GM23338 (cell line): ENCODE measurements around the gene THUMPD3. TPM values are rescaled to one million over a fixed set of nuclear protein-coding genes. Genes with fewer than 3 reads are reported as not detected.

ENCODE experiments used
- ATAC-seq: fragments of 200-7000 bp; cut with Tn5 transposase; 3 replicates; pipeline ENCODE4 v1.9.1; 2020
- DNase-seq: peaks from one replicate; pipeline ENCODE4 v3.0.0-alpha.2; 2015; ENCODE audit warnings: low spot score
- H2AFZ ChIP-seq: fragments of 200-600 bp; sonication (generic); 2 replicates; pipeline ENCODE4 v1.8.0; 2016; ENCODE audit warnings: antibody characterized with exemption, mild to moderate bottlenecking, moderate library complexity
- H3F3A ChIP-seq: fragments of 200-600 bp; sonication (generic); replicated peaks from 2 replicates; pipeline ENCODE4 v1.8.0; 2017; ENCODE audit warnings: antibody characterized with exemption, mixed run types, low read depth
- H3K27ac ChIP-seq: fragments of 200-600 bp; sonication (generic); 2 replicates; pipeline ENCODE4 v1.6.1; 2016; ENCODE audit warnings: low read depth
- H3K27me3 ChIP-seq: fragments of 200-600 bp; sonication (generic); 2 replicates; pipeline ENCODE4 v1.8.0; 2016; ENCODE audit warnings: mild to moderate bottlenecking, mixed run types, moderate library complexity; ENCODE audit not compliant: insufficient read depth
- H3K36me3 ChIP-seq: fragments of 200-600 bp; sonication (generic); 2 replicates; pipeline ENCODE4 v1.8.0; 2016; ENCODE audit warnings: mild to moderate bottlenecking; ENCODE audit not compliant: insufficient read depth
- H3K4me1 ChIP-seq: fragments of 200-600 bp; sonication (generic); 2 replicates; pipeline ENCODE4 v1.8.0; 2016; ENCODE audit warnings: mild to moderate bottlenecking, moderate library complexity; ENCODE audit not compliant: insufficient read depth
- H3K4me2 ChIP-seq: fragments of 200-600 bp; sonication (generic); 2 replicates; pipeline ENCODE4 v1.7.1; 2017; ENCODE audit warnings: mixed run types
- H3K4me3 ChIP-seq: fragments of 200-600 bp; sonication (generic); 2 replicates; pipeline ENCODE4 v1.6.1; 2016; ENCODE audit warnings: mixed run types
- H3K79me2 ChIP-seq: fragments of 200-600 bp; sonication (generic); replicated peaks from 2 replicates; pipeline ENCODE4 v1.8.0; 2017; ENCODE audit warnings: mild to moderate bottlenecking; ENCODE audit not compliant: insufficient read depth
- H3K9me2 ChIP-seq: fragments of 200-600 bp; sonication (generic); 2 replicates; pipeline ENCODE4 v1.8.0; 2017; ENCODE audit not compliant: insufficient read depth
- H4K20me1 ChIP-seq: fragments of 200-600 bp; sonication (generic); replicated peaks from 2 replicates; pipeline ENCODE4 v1.8.0; 2017; ENCODE audit warnings: mild to moderate bottlenecking; ENCODE audit not compliant: insufficient read depth
- H3K27ac Mint-ChIP-seq: 2 replicates; pipeline ENCODE4 v1.8.0; 2020; ENCODE audit warnings: inconsistent platforms, mild to moderate bottlenecking, moderate library complexity, mixed read lengths
- H3K27me3 Mint-ChIP-seq: 3 replicates; pipeline ENCODE4 v1.8.0; 2022; ENCODE audit warnings: low read depth, mild to moderate bottlenecking, moderate library complexity, mixed read lengths, inconsistent platforms; ENCODE audit not compliant: insufficient read depth, poor library complexity
- H3K36me3 Mint-ChIP-seq: 3 replicates; pipeline ENCODE4 v1.8.0; 2021; ENCODE audit warnings: low read depth, mild to moderate bottlenecking, inconsistent platforms, moderate library complexity, mixed read lengths
- H3K4me1 Mint-ChIP-seq: 3 replicates; pipeline ENCODE4 v1.8.0; 2020; ENCODE audit warnings: mild to moderate bottlenecking, inconsistent platforms, mixed read lengths
- H3K4me3 Mint-ChIP-seq: 3 replicates; pipeline ENCODE4 v1.8.0; 2021; ENCODE audit warnings: moderate library complexity, mild to moderate bottlenecking, inconsistent platforms, mixed read lengths
- H3K9me3 Mint-ChIP-seq: 3 replicates; pipeline ENCODE4 v1.8.0; 2020; ENCODE audit warnings: moderate library complexity, mild to moderate bottlenecking, inconsistent platforms, mixed read lengths
- CREB1 ChIP-seq: fragments of 250-450 bp; sonication (Bioruptor Pico); IDR thresholded peaks from 2 replicates; pipeline ENCODE4 v1.5.0; 2020; ENCODE audit warnings: low read depth, mild to moderate bottlenecking, moderate library complexity
- ETS1 ChIP-seq: IDR thresholded peaks from 2 replicates; pipeline ENCODE4 v1.6.1; 2016; ENCODE audit warnings: antibody characterized with exemption
- EZH2phosphoT487 ChIP-seq: fragments of 200-600 bp; sonication (generic); IDR thresholded peaks from one replicate; pipeline ENCODE4 v1.8.1; 2018; ENCODE audit warnings: antibody characterized with exemption; ENCODE audit not compliant: unreplicated experiment
- NANOG ChIP-seq: IDR thresholded peaks from 2 replicates; pipeline ENCODE4 v1.6.1; 2016; ENCODE audit warnings: antibody characterized with exemption, borderline replicate concordance
- POLR2AphosphoS5 ChIP-seq: IDR thresholded peaks from 2 replicates; pipeline ENCODE4 v1.6.1; 2016; ENCODE audit warnings: antibody characterized with exemption, low read depth
- STAT1 ChIP-seq: IDR thresholded peaks from one replicate; pipeline ENCODE4 v1.6.1; 2016; ENCODE audit warnings: antibody characterized with exemption; ENCODE audit not compliant: unreplicated experiment
- ZNF114 ChIP-seq: fragments of 250-450 bp; sonication (Bioruptor Pico); IDR thresholded peaks from 2 replicates; pipeline ENCODE4 v1.5.0; 2020; ENCODE audit warnings: mild to moderate bottlenecking, moderate library complexity
- ZNF331 ChIP-seq: fragments of 250-450 bp; sonication (Bioruptor Pico); IDR thresholded peaks from 2 replicates; pipeline ENCODE4 v1.5.0; 2020; ENCODE audit warnings: low read depth, mild to moderate bottlenecking, moderate library complexity
- polyA plus RNA-seq: library from polyadenylated mRNA; unstranded; fragments of >200 nt; fragmentation: Nextera tagmentation; extraction: Ambion mirVana; gene quantifications from 2 replicates; pipeline ENCODE4 v1.2.1, GENCODE V29; 2016
- total RNA-seq: library from RNA; depleted of rRNA; stranded (reverse); fragments of >200 nt; shearing (Covaris generic); gene quantifications from 2 replicates; pipeline ENCODE4 v1.2.3, GENCODE V29; 2014
- TF ChIP-seq, protein P1 (sequence below): fragments of 250-450 bp; sonication (Bioruptor Pico); IDR thresholded peaks from 2 replicates; pipeline ENCODE4 v1.5.0; 2020; ENCODE audit warnings: mild to moderate bottlenecking, moderate library complexity
- TF ChIP-seq, protein P2 (sequence below): IDR thresholded peaks from one replicate; pipeline ENCODE4 v1.6.1; 2018; ENCODE audit warnings: antibody characterized with exemption; ENCODE audit not compliant: unreplicated experiment

THUMPD3 gene
- total and polyA plus RNA-seq, 2 experiments from 2014 or later: 30.1 to 54.1 TPM

GRCh38 chr3:9316881-9317361 lies 45.9 kb upstream of the THUMPD3 start:
- H3K9me2 ChIP-seq: 0 out of 2 replicates have a peak, but pooled peaks cover 4% of the 10 kb centered on the region
- no peaks in the 10 kb centered on the region; the same call in 1 of the 2 replicates for H3F3A ChIP-seq
- DNase-seq (peak; percentile 60), ATAC-seq (peak; percentile 88)
- peaks cover 7% of the 10 kb centered on the region for H3K27me3 Mint-ChIP-seq
- H3K79me2 ChIP-seq: no peaks in the 10 kb centered on the region
- H3K4me2 ChIP-seq: peak overlapping the region; percentile 22
- peak overlapping the region; percentile 7 for H2AFZ ChIP-seq
- H3K27ac Mint-ChIP-seq: peak overlapping the region; percentile 88
- no peaks in the 10 kb centered on the region for H3K36me3 ChIP-seq
- peak overlapping the region; percentile 30; the same call in 1 of the 2 replicates for H3K27ac ChIP-seq
- H4K20me1 ChIP-seq: no peaks in the 10 kb centered on the region
- TF ChIP-seq NANOG: no peak
- TF ChIP-seq, protein P1, sequence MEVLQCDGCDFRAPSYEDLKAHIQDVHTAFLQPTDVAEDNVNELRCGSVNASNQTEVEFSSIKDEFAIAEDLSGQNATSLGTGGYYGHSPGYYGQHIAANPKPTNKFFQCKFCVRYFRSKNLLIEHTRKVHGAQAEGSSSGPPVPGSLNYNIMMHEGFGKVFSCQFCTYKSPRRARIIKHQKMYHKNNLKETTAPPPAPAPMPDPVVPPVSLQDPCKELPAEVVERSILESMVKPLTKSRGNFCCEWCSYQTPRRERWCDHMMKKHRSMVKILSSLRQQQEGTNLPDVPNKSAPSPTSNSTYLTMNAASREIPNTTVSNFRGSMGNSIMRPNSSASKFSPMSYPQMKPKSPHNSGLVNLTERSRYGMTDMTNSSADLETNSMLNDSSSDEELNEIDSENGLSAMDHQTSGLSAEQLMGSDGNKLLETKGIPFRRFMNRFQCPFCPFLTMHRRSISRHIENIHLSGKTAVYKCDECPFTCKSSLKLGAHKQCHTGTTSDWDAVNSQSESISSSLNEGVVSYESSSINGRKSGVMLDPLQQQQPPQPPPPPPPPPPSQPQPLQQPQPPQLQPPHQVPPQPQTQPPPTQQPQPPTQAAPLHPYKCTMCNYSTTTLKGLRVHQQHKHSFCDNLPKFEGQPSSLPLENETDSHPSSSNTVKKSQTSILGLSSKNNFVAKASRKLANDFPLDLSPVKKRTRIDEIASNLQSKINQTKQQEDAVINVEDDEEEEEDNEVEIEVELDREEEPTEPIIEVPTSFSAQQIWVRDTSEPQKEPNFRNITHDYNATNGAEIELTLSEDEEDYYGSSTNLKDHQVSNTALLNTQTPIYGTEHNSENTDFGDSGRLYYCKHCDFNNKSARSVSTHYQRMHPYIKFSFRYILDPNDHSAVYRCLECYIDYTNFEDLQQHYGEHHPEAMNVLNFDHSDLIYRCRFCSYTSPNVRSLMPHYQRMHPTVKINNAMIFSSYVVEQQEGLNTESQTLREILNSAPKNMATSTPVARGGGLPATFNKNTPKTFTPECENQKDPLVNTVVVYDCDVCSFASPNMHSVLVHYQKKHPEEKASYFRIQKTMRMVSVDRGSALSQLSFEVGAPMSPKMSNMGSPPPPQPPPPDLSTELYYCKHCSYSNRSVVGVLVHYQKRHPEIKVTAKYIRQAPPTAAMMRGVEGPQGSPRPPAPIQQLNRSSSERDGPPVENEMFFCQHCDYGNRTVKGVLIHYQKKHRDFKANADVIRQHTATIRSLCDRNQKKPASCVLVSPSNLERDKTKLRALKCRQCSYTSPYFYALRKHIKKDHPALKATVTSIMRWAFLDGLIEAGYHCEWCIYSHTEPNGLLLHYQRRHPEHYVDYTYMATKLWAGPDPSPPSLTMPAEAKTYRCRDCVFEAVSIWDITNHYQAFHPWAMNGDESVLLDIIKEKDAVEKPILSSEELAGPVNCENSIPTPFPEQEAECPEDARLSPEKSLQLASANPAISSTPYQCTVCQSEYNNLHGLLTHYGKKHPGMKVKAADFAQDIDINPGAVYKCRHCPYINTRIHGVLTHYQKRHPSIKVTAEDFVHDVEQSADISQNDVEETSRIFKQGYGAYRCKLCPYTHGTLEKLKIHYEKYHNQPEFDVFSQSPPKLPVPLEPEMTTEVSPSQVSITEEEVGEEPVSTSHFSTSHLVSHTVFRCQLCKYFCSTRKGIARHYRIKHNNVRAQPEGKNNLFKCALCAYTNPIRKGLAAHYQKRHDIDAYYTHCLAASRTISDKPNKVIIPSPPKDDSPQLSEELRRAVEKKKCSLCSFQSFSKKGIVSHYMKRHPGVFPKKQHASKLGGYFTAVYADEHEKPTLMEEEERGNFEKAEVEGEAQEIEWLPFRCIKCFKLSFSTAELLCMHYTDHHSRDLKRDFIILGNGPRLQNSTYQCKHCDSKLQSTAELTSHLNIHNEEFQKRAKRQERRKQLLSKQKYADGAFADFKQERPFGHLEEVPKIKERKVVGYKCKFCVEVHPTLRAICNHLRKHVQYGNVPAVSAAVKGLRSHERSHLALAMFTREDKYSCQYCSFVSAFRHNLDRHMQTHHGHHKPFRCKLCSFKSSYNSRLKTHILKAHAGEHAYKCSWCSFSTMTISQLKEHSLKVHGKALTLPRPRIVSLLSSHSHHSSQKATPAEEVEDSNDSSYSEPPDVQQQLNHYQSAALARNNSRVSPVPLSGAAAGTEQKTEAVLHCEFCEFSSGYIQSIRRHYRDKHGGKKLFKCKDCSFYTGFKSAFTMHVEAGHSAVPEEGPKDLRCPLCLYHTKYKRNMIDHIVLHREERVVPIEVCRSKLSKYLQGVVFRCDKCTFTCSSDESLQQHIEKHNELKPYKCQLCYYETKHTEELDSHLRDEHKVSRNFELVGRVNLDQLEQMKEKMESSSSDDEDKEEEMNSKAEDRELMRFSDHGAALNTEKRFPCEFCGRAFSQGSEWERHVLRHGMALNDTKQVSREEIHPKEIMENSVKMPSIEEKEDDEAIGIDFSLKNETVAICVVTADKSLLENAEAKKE: peak; percentile 92
- no peak for TF ChIP-seq ZNF114
- peaks cover 4% of the 10 kb centered on the region; the same call in 2 of the 3 replicates for H3K36me3 Mint-ChIP-seq
- no peaks in the 10 kb centered on the region; the same call in 2 of the 3 replicates for H3K9me3 Mint-ChIP-seq
- peaks cover 18% of the 10 kb centered on the region for H3K4me1 Mint-ChIP-seq
- no peaks in the 10 kb centered on the region for H3K27me3 ChIP-seq
- H3K4me1 ChIP-seq: peaks cover 16% of the 10 kb centered on the region
- H3K4me3 Mint-ChIP-seq: peak overlapping the region; percentile 53
- H3K4me3 ChIP-seq: peak overlapping the region; percentile 17; the same call in 1 of the 2 replicates

GRCh38 chr3:9322780-9323179 lies 40.1 kb upstream of the THUMPD3 start:
- Mint-ChIP-seq H3K9me3 (peaks cover 41% of the 10 kb centered on the region), H3K4me1 (peaks cover 7% of the 10 kb centered on the region), H3K36me3 (peaks cover 56% of the 10 kb centered on the region), H3K27me3 (no peaks in the 10 kb centered on the region), H3K27ac (no peak overlapping the region), H3K4me3 (no peak overlapping the region)
- H3K36me3 ChIP-seq: no peaks in the 10 kb centered on the region
- H3K4me2 ChIP-seq: no peak overlapping the region
- no peak for DNase-seq
- peaks cover 16% of the 10 kb centered on the region; the same call in 1 of the 2 replicates for H3K9me2 ChIP-seq
- H3K4me3 ChIP-seq: no peak overlapping the region
- no peak overlapping the region for H2AFZ ChIP-seq
- H3K79me2 ChIP-seq: no peaks in the 10 kb centered on the region
- no peaks in the 10 kb centered on the region for H3K27me3 ChIP-seq
- no peak for ATAC-seq
- no peaks in the 10 kb centered on the region for H4K20me1 ChIP-seq
- H3F3A ChIP-seq: no peaks in the 10 kb centered on the region; the same call in 1 of the 2 replicates
- peaks cover 1% of the 10 kb centered on the region; the same call in 1 of the 2 replicates for H3K4me1 ChIP-seq
- H3K27ac ChIP-seq: no peak overlapping the region
- TF ChIP-seq CREB1: no peak
- TF ChIP-seq STAT1: no peak
- no peak for TF ChIP-seq ZNF331 (CRISPR knock-in tag)
- TF ChIP-seq ETS1: no peak
- no peak for TF ChIP-seq POLR2AphosphoS5
- TF ChIP-seq ZNF114: no peak
- TF ChIP-seq, protein P2, sequence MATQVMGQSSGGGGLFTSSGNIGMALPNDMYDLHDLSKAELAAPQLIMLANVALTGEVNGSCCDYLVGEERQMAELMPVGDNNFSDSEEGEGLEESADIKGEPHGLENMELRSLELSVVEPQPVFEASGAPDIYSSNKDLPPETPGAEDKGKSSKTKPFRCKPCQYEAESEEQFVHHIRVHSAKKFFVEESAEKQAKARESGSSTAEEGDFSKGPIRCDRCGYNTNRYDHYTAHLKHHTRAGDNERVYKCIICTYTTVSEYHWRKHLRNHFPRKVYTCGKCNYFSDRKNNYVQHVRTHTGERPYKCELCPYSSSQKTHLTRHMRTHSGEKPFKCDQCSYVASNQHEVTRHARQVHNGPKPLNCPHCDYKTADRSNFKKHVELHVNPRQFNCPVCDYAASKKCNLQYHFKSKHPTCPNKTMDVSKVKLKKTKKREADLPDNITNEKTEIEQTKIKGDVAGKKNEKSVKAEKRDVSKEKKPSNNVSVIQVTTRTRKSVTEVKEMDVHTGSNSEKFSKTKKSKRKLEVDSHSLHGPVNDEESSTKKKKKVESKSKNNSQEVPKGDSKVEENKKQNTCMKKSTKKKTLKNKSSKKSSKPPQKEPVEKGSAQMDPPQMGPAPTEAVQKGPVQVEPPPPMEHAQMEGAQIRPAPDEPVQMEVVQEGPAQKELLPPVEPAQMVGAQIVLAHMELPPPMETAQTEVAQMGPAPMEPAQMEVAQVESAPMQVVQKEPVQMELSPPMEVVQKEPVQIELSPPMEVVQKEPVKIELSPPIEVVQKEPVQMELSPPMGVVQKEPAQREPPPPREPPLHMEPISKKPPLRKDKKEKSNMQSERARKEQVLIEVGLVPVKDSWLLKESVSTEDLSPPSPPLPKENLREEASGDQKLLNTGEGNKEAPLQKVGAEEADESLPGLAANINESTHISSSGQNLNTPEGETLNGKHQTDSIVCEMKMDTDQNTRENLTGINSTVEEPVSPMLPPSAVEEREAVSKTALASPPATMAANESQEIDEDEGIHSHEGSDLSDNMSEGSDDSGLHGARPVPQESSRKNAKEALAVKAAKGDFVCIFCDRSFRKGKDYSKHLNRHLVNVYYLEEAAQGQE: no peak
- no peak for TF ChIP-seq NANOG
- no peak for TF ChIP-seq EZH2phosphoT487
